Endodermal cell (in vitro differentiated cells): ENCODE data around the gene GLIS1. TPM values are rescaled to one million over a fixed set of nuclear protein-coding genes. Genes with fewer than 3 reads are reported as not detected.

Source experiments
- DNase-seq: peaks from one replicate; pipeline ENCODE4 v3.0.0-alpha.2; 2017
- H3K27ac ChIP-seq: 2 replicates; pipeline ENCODE4 v1.5.1; 2013; ENCODE audit warnings: mild to moderate bottlenecking, low read depth, low read length, moderate library complexity
- H3K27me3 ChIP-seq: 2 replicates; pipeline ENCODE4 v1.6.1; 2013; ENCODE audit warnings: mild to moderate bottlenecking, low read length, moderate library complexity; ENCODE audit not compliant: insufficient read depth, control insufficient read depth, poor library complexity, severe bottlenecking
- H3K36me3 ChIP-seq: 2 replicates; pipeline ENCODE4 v1.7.0; 2013; ENCODE audit warnings: mild to moderate bottlenecking, low read length, moderate library complexity; ENCODE audit not compliant: control insufficient read depth, insufficient read depth
- H3K4me1 ChIP-seq: one replicate; pipeline ENCODE4 v1.7.0; 2013; ENCODE audit warnings: low read length; ENCODE audit not compliant: control insufficient read depth, insufficient read depth
- H3K4me3 ChIP-seq: 2 replicates; pipeline ENCODE4 v1.5.1; 2013; ENCODE audit warnings: mild to moderate bottlenecking, low read length, moderate library complexity
- H3K9ac ChIP-seq: 2 replicates; pipeline ENCODE4 v1.6.1; 2013; ENCODE audit warnings: mild to moderate bottlenecking, low read length, moderate library complexity; ENCODE audit not compliant: poor library complexity, severe bottlenecking; ENCODE audit errors: extremely low read depth
- H3K9me3 ChIP-seq: 2 replicates; pipeline ENCODE4 v1.6.1; 2013; ENCODE audit warnings: mild to moderate bottlenecking, low read length, moderate library complexity; ENCODE audit not compliant: control insufficient read depth
- H3K27ac Mint-ChIP-seq: 2 replicates; pipeline ENCODE4 v1.8.0; 2020; ENCODE audit warnings: mixed read lengths
- H3K27me3 Mint-ChIP-seq: 2 replicates; pipeline ENCODE4 v1.8.0; 2021; ENCODE audit warnings: mild to moderate bottlenecking, mixed read lengths; ENCODE audit not compliant: insufficient read depth
- H3K36me3 Mint-ChIP-seq: 2 replicates; pipeline ENCODE4 v1.8.0; 2020; ENCODE audit warnings: low read depth, mixed read lengths
- H3K4me1 Mint-ChIP-seq: 2 replicates; pipeline ENCODE4 v1.8.0; 2020; ENCODE audit warnings: mixed read lengths
- H3K4me3 Mint-ChIP-seq: 2 replicates; pipeline ENCODE4 v1.8.0; 2020; ENCODE audit warnings: mild to moderate bottlenecking, moderate library complexity, mixed read lengths
- H3K9me3 Mint-ChIP-seq: 2 replicates; pipeline ENCODE4 v1.8.0; 2020; ENCODE audit warnings: mild to moderate bottlenecking, mixed read lengths
- WGBS, 2 experiments: methylation state at CpG; one replicate each; pipeline versions ENCODE4 v1.1.5 to v1.1.7; 2013; ENCODE audit warnings: missing lambda C conversion rate in 2 of 2, mixed read lengths in 1 of 2; ENCODE audit not compliant: insufficient coverage in 1 of 2, insufficient read length in 1 of 2; 5-methylcytosine and 5-hydroxymethylcytosine counted together
- total RNA-seq, 2 donors: library from RNA; stranded (reverse); fragmentation: NEBNext Ultra II Directional in 1 of 2; extraction: Animal tissue kit (Norgen Biotek cat#: 25700) in 1 of 2; gene quantifications; 2 replicates in 1 of 2; 3 replicates in 1 of 2; pipeline ENCODE4 v1.2.1, GENCODE V29; 2021
- TF ChIP-seq, protein P1 (sequence below): fragments of 200-600 bp; sonication (generic); conservative IDR thresholded peaks from 2 replicates; pipeline ENCODE4 v1.5.0; 2021; ENCODE audit warnings: antibody characterized with exemption, mild to moderate bottlenecking

Gene GLIS1
- total RNA-seq, 2 donors from 2014 or later, result 2.1 to 3.9 TPM

DNA sequence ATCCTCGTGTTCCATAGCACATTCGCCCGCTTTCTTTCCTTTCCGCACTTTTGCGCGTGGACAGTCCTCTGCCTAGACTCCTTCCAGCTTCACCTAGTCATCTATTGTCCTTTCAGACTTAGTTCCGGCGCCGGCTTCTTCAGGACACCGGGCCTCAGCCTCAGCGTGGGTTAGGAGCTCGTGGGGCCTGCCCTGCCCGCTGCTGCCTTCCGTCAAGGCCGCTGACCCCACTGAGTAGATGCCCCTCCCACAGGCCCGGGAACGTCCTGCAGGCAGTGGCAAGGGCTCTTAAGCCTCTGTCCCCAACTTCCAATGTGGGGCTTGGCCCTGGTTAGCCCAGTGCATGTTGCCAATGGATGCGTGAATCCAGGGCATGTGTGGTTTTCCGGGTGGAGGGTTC is 268.4 kb downstream of the GLIS1 start:
- H3K4me1 Mint-ChIP-seq, result peaks cover 5% of the 10 kb centered on the region
- Histone ChIP-seq H3K4me3 (no peak overlapping the region), H3K9ac (no peak overlapping the region), H3K9me3 (no peaks in the 10 kb centered on the region), H3K27me3 (no peaks in the 10 kb centered on the region), H3K27ac (no peak overlapping the region), H3K4me1 (no peaks in the 10 kb centered on the region), H3K36me3 (no peaks in the 10 kb centered on the region)
- no peaks in the 10 kb centered on the region for H3K9me3 Mint-ChIP-seq
- H3K36me3 Mint-ChIP-seq, result no peaks in the 10 kb centered on the region
- peaks cover 4% of the 10 kb centered on the region for H3K27me3 Mint-ChIP-seq
- H3K27ac Mint-ChIP-seq, result peak overlapping the region; percentile 50
- 92% methylated on average over 17 to 19 of the region's 19 CpGs for WGBS, 2 experiments
- no peak overlapping the region for H3K4me3 Mint-ChIP-seq
- DNase-seq, result no peak
- TF ChIP-seq, protein P1, sequence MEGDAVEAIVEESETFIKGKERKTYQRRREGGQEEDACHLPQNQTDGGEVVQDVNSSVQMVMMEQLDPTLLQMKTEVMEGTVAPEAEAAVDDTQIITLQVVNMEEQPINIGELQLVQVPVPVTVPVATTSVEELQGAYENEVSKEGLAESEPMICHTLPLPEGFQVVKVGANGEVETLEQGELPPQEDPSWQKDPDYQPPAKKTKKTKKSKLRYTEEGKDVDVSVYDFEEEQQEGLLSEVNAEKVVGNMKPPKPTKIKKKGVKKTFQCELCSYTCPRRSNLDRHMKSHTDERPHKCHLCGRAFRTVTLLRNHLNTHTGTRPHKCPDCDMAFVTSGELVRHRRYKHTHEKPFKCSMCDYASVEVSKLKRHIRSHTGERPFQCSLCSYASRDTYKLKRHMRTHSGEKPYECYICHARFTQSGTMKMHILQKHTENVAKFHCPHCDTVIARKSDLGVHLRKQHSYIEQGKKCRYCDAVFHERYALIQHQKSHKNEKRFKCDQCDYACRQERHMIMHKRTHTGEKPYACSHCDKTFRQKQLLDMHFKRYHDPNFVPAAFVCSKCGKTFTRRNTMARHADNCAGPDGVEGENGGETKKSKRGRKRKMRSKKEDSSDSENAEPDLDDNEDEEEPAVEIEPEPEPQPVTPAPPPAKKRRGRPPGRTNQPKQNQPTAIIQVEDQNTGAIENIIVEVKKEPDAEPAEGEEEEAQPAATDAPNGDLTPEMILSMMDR, result no peak

DNA sequence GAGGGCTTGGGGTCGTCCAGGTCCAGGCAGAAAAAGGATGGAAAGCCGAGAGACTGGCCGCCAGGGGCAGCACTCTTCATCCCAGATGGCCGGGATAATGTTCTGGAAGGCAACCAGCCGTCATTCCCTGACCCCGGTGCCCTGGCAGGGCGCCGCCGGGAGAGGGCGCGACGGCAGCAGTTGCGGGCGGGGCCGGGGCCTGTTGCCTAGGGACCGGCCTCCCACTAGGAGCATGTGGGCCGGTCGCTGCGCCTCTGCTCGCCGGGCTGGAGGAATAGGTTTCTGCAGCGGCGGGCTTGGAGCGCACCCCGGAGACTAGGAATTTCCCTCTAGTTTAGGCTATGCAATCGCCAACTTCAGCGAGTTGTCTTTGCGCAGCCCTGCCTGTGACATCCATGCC is 268.8 kb downstream of the GLIS1 start:
- Mint-ChIP-seq H3K36me3 (no peaks in the 10 kb centered on the region), H3K27ac (peak overlapping the region; percentile 50), H3K27me3 (peaks cover 4% of the 10 kb centered on the region), H3K4me1 (peaks cover 5% of the 10 kb centered on the region), H3K4me3 (no peak overlapping the region), H3K9me3 (no peaks in the 10 kb centered on the region)
- H3K4me3 ChIP-seq, result no peak overlapping the region
- H3K9me3 ChIP-seq, result no peaks in the 10 kb centered on the region
- peak; percentile 99 for DNase-seq
- TF ChIP-seq, protein P1, result peak; percentile 99
- H3K27ac ChIP-seq, result no peak overlapping the region
- 37 to 67% methylated on average over 16 to 28 of the region's 28 CpGs for WGBS, 2 experiments
- no peak overlapping the region for H3K9ac ChIP-seq
- H3K27me3 ChIP-seq, result no peaks in the 10 kb centered on the region
- no peaks in the 10 kb centered on the region for H3K36me3 ChIP-seq
- H3K4me1 ChIP-seq, result no peaks in the 10 kb centered on the region

DNA sequence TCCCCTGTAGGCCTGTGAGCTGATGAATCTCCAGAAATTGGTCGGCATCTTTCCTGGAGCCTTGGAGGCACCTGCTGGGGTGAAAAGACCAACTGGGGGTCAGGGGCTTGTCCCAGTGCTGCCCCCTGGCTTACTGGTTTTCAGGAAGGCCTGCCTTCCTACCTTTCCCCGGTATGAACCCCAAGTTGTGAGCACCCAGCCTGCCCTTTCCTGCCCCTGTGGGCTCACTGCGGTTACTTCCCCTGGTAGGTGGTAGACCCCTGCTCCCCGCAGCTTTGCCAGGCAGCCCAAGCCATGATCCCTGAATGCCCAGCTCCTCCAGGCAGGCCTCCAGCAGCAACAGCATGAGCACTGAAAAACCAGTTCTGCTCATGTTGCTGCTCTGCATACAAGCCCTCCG is 269.6 kb downstream of the GLIS1 start:
- DNase-seq, result peak; percentile 43

More for the DNA sequence above, 269.6 kb downstream of the GLIS1 start:
- Mint-ChIP-seq H3K27me3 (peaks cover 4% of the 10 kb centered on the region), H3K36me3 (no peaks in the 10 kb centered on the region), H3K27ac (no peak overlapping the region), H3K9me3 (no peaks in the 10 kb centered on the region), H3K4me3 (no peak overlapping the region), H3K4me1 (peaks cover 5% of the 10 kb centered on the region)
- H3K36me3 ChIP-seq, result no peaks in the 10 kb centered on the region
- TF ChIP-seq, protein P1, result peak; percentile 41
- no peak overlapping the region for H3K9ac ChIP-seq
- no peaks in the 10 kb centered on the region for H3K27me3 ChIP-seq
- no peak overlapping the region for H3K4me3 ChIP-seq
- no peak overlapping the region for H3K27ac ChIP-seq
- WGBS, 2 experiments, result 96% methylated on average over 3 to 5 of the region's 5 CpGs
- no peaks in the 10 kb centered on the region for H3K9me3 ChIP-seq
- H3K4me1 ChIP-seq, result no peaks in the 10 kb centered on the region
